ENCODE measurements around the gene HACD3.

- TF ChIP-seq CTCF (IDR thresholded peaks at IDR 0.05; ENCODE audit: poor library complexity): no peak
- TF ChIP-seq EZH2 (IDR thresholded peaks at IDR 0.05; ENCODE audit: borderline replicate concordance): no peak
Observed at GRCh38 chr15:65620833-65621232, 90.6 kb downstream of the HACD3 start.
